ENCODE data around the gene CD109. TPM values are rescaled to one million over a fixed set of nuclear protein-coding genes. Genes with fewer than 3 reads are reported as not detected.

The CD109 gene
- 1.3 and 1.4 TPM in 2 replicates for total RNA-seq (2014; rRNA removed; shearing (Covaris generic))

DNA sequence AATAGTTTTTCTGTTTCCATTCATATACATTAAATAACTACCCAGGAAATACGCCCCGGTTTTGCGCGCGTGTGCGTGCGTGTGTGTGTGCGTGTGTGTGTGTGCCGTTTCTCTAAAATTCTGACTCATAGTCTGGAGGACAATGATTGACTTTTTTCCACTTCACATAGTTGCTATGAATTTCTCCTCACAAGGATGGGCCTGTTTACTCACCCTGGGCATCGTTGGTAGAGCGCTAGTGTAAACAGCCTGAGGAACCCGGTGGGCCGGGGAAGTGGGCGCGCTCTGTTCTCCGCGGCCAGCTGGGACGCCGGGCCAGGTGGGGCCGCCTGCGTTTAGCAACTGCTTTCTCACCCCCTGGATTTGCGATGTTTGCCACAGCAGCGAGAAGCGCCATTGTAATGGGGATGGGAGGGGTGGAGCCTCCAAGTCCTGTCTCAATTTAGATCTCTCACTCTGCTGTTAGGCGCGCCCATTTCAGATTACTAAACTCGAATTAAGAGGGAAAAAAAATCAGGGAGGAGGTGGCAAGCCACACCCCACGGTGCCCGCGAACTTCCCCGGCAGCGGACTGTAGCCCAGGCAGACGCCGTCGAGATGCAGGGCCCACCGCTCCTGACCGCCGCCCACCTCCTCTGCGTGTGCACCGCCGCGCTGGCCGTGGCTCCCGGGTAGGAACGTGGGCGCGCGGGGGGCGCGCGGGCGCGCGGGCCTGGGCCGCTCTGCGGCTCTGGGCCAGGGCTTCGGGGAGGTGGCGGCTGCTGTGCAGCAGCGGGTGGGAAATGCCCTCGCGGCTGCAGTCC is at the start of gene CD109:
TSS of gene CD109 (plus strand) at position 585 of the 803 bp plus-strand sequence. CDS start at position 598, 13 bp downstream.
- Histone ChIP-seq H3K27me3 (ENCODE audit: control insufficient read depth, insufficient read depth, low read length) (no peaks in the 10 kb centered on the region), H3K36me3 (replicated peaks; ENCODE audit: control insufficient read depth, insufficient read depth, low read length) (no peaks in the 10 kb centered on the region), H3K4me3 (ENCODE audit: insufficient read depth, low read depth, low read length) (peak within 1 kb of the TSS; percentile 53)
- peak; percentile 89 for DNase-seq

DNA sequence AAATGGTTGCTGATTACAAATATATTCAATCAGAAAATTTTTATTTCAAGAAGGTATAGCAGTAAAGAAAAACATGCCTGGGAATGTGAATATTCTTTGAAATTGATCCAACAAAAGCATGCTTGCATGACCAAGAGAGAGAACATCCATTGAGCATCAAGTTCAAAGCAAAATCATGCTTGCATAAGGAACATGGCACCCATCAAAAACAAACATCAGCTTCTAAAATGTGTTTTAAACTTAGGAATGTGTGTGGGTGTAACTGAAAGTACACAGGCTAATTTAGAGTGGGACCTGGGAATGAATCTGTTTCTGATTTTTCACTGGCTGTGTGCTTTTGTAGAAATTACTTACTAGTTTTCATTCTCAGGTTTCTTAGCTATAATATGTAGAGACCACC is 47.8 kb upstream of the CD109 start:
- no peak for DNase-seq

DNA sequence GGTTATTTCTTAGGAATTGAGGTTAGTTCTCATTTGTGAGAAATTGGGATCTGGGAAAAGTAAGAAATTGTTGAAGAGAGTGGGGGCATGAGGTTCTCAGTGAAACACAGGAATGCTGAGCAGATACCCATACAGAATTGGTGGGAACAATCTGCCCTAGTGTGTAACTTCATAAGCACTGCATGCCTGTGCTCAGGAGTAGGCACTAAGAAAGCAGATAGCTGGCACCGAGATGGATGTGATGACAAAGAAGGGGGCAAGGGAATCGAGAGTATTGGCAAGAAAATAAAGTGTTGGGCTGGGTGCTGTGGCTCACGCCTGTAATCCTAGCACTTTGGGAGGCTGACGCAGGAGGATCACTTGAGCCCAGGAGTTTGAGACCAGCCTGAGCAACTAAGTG is 46.2 kb upstream of the CD109 start:
- DNase-seq: no peak
- Histone ChIP-seq H3K4me3 (ENCODE audit: insufficient read depth, low read depth, low read length) (no peak overlapping the region), H3K27me3 (ENCODE audit: control insufficient read depth, insufficient read depth, low read length) (no peaks in the 10 kb centered on the region), H3K36me3 (replicated peaks; ENCODE audit: control insufficient read depth, insufficient read depth, low read length) (no peaks in the 10 kb centered on the region; the same call in 1 of the 2 replicates)

More for the DNA sequence above, 47.8 kb upstream of the CD109 start:
- H3K27me3 ChIP-seq (ENCODE audit: control insufficient read depth, insufficient read depth, low read length): no peaks in the 10 kb centered on the region
- H3K36me3 ChIP-seq (replicated peaks; ENCODE audit: control insufficient read depth, insufficient read depth, low read length): no peaks in the 10 kb centered on the region; the same call in 1 of the 2 replicates
- H3K4me3 ChIP-seq (ENCODE audit: insufficient read depth, low read depth, low read length): no peak overlapping the region

DNA sequence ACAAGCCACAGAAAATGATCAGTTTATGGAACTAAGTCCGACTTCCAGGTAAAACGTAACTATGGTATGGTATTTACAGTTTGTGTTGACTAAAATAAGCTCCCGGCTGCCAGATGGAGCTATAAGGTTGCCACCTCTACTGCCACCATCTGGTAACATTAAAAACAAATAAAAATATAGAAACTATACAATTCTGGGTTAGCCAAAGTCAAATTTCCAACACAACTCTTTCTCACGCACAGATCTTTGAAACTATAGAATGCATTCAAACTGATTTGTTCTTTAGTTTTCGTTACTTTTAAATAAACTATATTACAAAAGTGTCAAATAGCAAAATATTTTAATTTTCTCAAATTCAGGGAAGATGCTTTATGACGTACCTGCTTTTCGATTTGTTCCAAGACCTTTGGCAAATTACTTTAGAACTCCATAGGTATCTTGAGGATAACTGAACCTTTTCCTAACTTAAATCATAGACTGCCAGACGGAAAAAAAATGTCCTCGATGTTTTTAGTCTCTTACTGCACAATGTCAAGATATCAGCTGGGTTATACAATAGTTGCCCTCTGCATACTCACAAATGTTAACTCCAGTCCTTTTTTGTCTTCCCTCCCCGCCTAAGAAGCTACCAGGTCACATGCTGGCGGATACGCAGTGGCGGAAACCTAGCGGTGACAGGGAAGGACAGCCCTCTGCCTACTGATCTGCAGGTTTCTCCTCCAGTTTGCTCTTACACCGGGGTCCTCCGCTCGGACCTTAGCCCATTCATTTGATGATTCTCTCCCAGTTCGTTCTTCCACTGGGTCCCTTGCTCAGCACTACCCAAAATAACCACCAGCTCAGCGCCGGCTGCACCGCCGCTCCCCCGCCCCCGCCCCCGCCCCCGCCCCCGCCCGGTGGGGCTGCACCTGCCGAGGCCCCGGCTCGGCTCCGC is 43.1 kb upstream of the CD109 start:
- H3K4me3 ChIP-seq (ENCODE audit: insufficient read depth, low read depth, low read length): peak overlapping the region; percentile 96
- no peaks in the 10 kb centered on the region; the same call in 1 of the 2 replicates for H3K36me3 ChIP-seq (replicated peaks; ENCODE audit: control insufficient read depth, insufficient read depth, low read length)
- peak; percentile 89 for DNase-seq
- no peaks in the 10 kb centered on the region for H3K27me3 ChIP-seq (ENCODE audit: control insufficient read depth, insufficient read depth, low read length)

DNA sequence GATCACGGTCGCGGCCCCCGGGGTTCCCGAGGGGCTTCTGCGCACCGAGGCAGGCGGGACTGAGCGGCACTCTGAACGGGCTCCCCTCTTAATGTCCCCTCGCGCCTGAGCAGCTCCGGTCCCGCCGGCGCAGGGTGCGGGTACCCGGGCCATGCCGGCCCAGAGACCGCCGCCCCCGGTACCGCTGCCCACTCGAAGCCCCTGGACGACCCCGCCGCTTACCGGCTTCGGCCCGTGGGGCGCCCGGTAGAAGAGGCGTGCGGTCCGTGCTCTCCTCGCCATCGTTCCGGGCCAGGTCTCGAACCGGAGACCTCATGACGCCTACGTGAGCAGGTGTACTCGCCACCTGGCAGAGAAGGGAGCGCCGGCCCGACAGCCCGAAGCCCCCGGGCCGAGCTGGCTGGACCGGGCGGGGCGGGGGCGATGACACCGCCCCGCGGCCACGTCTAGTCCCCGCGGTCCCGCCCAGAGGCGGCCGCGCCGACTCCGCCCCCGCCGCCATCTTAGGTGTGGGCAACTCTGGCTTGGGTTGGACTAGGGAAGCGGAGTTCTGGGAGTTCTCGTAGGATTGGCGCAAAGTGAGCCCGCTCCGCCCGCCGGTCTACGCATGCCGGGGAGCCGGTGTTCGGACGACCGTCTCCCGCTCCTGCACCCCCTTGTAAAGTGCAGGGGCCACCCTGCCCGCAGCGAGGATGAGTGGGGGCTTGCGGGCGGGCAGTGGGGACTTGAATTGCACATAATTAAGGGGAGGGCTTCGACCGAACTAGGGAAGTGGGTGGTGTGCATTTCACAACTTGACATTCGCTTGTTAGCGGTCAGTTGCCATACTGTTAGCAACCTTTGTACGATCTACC is 42.2 kb upstream of the CD109 start, which contains the start of gene SLC17A5:
TSS of gene SLC17A5 (minus strand) at position 422 of the 854 bp plus-strand sequence. CDS start at position 316, 106 bp downstream.
- Histone ChIP-seq H3K27me3 (ENCODE audit: control insufficient read depth, insufficient read depth, low read length) (no peaks in the 10 kb centered on the region), H3K36me3 (replicated peaks; ENCODE audit: control insufficient read depth, insufficient read depth, low read length) (no peaks in the 10 kb centered on the region), H3K4me3 (ENCODE audit: insufficient read depth, low read depth, low read length) (peak within 1 kb of the TSS; percentile 96)
- DNase-seq: peak; percentile 98

DNA sequence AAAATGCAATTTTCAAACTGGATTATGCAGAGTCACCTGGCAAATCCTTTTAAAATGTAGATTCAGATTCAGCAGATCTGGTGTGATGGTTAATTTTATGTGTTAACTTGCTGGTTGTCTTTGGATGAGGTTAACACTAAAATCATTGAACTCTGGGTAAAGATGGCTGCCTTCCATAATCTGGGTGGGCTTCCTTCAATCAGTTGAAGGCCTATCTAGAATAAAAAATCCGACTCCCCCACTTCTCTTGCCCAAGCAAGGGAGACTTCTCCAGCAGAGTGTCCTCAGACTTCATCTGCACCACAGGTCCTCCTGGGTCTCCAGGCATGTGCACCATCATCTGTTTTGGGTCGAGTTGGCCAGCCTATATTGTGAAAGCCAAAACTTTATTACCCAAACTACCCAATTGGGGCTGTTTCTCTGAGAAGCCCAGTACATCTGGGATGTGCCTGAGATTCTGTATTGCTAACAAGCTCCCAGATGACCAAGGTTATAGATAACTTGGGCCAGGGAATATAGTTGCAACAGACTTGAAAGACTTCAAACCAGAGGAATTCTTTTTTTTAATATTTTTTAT is 40.6 kb upstream of the CD109 start:
- no peak for DNase-seq
- Histone ChIP-seq H3K27me3 (ENCODE audit: control insufficient read depth, insufficient read depth, low read length) (no peaks in the 10 kb centered on the region), H3K36me3 (replicated peaks; ENCODE audit: control insufficient read depth, insufficient read depth, low read length) (no peaks in the 10 kb centered on the region), H3K4me3 (ENCODE audit: insufficient read depth, low read depth, low read length) (no peak overlapping the region)

DNA sequence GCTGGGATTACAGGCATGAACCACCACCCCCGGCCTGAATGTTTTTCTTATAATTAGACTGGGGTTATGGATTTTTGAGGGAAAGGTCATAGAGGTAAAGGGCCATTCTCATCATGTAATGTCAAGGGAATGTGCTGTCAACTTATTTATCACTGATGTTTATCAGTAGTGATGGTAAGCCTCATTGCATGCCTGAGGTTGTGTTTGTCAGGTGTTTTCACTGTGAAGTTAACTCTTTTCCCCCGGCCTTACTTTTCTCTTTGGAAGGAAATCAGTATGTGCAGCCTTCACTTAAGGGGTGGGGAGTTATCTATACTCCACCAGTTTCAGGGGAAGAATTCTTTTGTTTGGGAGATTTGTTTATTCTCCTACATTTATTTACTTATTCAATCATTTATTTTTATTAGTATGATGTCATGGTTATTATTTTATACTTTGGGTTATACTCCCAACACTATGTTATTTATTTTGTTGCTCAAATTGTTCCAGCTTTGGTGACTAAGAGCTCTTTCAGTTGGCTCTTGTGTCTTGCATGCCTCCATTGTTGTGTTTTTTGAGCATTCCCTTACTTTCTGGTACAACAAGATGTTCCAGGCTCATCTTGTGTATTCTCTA is 39.4 kb upstream of the CD109 start:
- no peaks in the 10 kb centered on the region for H3K36me3 ChIP-seq (replicated peaks; ENCODE audit: control insufficient read depth, insufficient read depth, low read length)
- no peak overlapping the region for H3K4me3 ChIP-seq (ENCODE audit: insufficient read depth, low read depth, low read length)
- no peak for DNase-seq
- no peaks in the 10 kb centered on the region for H3K27me3 ChIP-seq (ENCODE audit: control insufficient read depth, insufficient read depth, low read length)

DNA sequence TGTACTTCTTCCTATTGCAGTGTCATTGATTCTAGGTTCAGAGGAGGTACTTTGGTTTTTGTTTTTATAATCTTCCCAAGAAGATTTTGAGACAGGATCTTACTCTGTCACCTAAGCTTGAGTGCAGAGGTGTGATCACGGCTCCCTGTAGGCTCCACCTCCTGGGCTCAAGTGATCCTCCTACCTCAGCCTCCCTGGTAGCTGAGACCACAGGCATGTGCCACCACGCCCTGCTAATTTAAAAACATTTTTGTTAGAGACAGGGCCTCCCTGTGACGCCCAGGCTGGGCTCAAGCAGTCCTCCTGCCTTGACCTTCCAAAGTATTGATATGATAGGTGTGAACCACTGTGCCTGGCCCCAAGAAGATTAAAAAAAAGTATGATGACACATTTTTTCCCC is 38.8 kb upstream of the CD109 start:
- H3K27me3 ChIP-seq (ENCODE audit: control insufficient read depth, insufficient read depth, low read length): no peaks in the 10 kb centered on the region
- H3K4me3 ChIP-seq (ENCODE audit: insufficient read depth, low read depth, low read length): no peak overlapping the region
- DNase-seq: no peak
- no peaks in the 10 kb centered on the region for H3K36me3 ChIP-seq (replicated peaks; ENCODE audit: control insufficient read depth, insufficient read depth, low read length)

DNA sequence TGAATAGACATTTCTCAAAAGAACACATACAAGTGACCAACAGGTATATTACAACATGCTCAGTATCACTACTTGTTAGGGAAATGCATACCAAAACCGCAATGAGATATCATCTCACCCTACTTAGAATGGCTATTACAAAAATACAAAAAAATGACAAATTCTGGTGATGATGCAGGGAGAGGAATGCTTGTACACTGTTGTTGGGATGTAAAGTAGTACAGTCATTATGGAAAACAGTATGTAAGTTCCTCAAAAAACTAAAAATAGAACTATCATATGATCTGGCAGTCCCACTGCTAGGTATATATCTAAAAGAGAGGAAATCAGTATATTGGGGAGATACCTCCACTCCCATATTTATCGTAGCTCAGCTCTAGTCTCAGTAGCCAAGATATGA is 31.3 kb upstream of the CD109 start:
- DNase-seq: no peak
- Histone ChIP-seq H3K27me3 (ENCODE audit: control insufficient read depth, insufficient read depth, low read length) (no peaks in the 10 kb centered on the region), H3K4me3 (ENCODE audit: insufficient read depth, low read depth, low read length) (no peak overlapping the region), H3K36me3 (replicated peaks; ENCODE audit: control insufficient read depth, insufficient read depth, low read length) (no peaks in the 10 kb centered on the region)

DNA sequence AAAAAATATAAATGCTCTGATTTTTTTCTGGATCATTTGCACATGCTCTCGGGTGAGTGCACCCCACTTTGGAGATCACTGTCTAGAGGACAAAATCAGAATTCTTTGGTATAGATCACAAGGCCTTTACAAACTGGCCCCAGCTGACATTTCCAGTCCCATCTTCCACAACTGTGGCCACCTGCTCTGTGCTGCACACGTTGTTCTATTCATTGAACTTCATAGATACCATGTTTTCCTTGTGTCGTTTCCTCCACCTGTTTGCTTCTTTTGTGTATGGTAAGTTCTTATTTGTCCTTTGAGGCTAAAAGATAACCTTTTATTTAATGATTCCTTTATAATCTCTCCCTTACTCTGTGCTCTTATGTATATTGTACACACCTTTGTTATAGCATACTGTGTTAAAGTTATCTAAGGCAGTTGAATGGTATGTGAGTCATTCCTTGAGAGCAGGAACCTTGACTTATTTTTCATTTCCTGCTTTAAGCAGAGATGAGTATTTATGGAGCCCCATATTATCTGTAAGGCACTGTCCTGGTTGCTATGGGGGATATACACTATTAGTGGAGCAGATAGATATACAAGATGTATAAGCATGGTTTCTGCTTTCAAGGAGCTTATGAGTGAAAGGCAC is 30.2 kb upstream of the CD109 start:
- Histone ChIP-seq H3K27me3 (ENCODE audit: control insufficient read depth, insufficient read depth, low read length) (no peaks in the 10 kb centered on the region), H3K4me3 (ENCODE audit: insufficient read depth, low read depth, low read length) (no peak overlapping the region), H3K36me3 (replicated peaks; ENCODE audit: control insufficient read depth, insufficient read depth, low read length) (no peaks in the 10 kb centered on the region)
- DNase-seq: no peak

DNA sequence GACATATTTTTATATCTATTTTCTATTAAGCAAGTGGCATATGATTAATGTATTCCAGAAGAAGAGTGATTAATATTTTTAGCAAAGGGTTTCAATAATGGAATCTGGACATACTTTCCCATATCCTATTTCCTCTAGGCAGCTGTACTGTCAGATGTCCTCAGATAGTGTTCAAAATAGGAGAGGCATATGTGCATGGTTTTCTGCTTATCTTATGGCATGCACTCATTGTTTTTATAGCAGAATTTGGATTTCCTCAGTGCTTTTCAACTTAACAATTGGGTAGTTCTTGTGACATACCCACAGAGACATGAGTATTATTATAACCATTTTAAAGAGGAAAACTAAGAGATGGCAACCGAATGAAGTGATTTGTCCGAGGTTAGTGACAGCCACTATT is 29.6 kb upstream of the CD109 start:
- H3K27me3 ChIP-seq (ENCODE audit: control insufficient read depth, insufficient read depth, low read length): no peaks in the 10 kb centered on the region

DNA sequence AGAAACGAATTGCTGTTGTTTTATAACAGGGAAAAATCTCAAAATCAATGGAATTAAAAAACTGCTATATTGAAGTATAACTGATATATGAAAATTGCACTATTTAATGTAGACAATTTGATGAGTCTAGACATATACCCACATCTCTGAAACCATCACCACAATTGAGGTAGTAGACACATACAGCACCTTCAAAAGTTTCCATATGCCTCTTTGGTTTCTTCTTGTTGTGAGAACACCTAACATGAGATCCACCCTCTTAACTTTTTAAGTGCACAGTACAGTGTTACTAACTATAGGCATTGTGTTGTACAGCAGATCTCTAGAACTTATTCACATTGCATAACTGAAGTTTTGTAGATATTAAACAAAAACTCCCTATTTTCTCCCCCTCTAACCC is 28.2 kb upstream of the CD109 start:
- no peak for DNase-seq
- H3K36me3 ChIP-seq (replicated peaks; ENCODE audit: control insufficient read depth, insufficient read depth, low read length): no peaks in the 10 kb centered on the region
- H3K27me3 ChIP-seq (ENCODE audit: control insufficient read depth, insufficient read depth, low read length): no peaks in the 10 kb centered on the region
- H3K4me3 ChIP-seq (ENCODE audit: insufficient read depth, low read depth, low read length): no peak overlapping the region

More for the DNA sequence above, 29.6 kb upstream of the CD109 start:
- H3K4me3 ChIP-seq (ENCODE audit: insufficient read depth, low read depth, low read length): no peak overlapping the region
- H3K36me3 ChIP-seq (replicated peaks; ENCODE audit: control insufficient read depth, insufficient read depth, low read length): no peaks in the 10 kb centered on the region
- DNase-seq: no peak

DNA sequence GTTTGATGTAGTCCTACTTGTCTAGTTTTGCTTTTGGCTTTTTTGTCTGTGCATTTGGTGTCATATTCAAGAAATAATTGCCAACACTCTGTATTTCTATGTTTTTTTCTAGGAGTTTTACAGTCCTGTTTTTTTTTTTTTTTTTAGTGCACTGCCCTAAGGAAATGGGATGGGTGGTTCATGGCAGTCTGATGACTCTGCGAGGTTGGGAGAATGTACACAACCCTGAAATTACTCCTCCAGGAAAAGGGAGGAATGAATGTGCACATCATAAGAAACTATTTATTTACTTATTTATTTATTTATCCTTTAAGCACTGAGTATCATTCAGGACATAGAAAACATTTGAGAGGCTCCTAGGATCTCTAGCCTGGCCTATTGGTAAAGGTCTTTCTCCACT is 27.0 kb upstream of the CD109 start:
- Histone ChIP-seq H3K27me3 (ENCODE audit: control insufficient read depth, insufficient read depth, low read length) (no peaks in the 10 kb centered on the region), H3K36me3 (replicated peaks; ENCODE audit: control insufficient read depth, insufficient read depth, low read length) (no peaks in the 10 kb centered on the region), H3K4me3 (ENCODE audit: insufficient read depth, low read depth, low read length) (no peak overlapping the region)
- DNase-seq: no peak
